Spleen (tissue), 11 donors: Measurements from ENCODE around the gene MAST2. TPM values are rescaled to one million over a fixed set of nuclear protein-coding genes. Genes with fewer than 3 reads are reported as not detected.

Experiments
- DNase-seq: peaks from one replicate; pipeline ENCODE4 v3.0.0-alpha.2; 2020
- H3K27ac ChIP-seq, 8 donors: fragments of 200-600 bp; sonication (generic) in 7 of 8; 1 replicate in 4 of 8; 2 replicates in 4 of 8; pipeline versions ENCODE4 v1.5.0 to v1.8.0; 2016 to 2021; ENCODE audit warnings: inconsistent platforms in 4 of 8, mild to moderate bottlenecking in 4 of 8, moderate library complexity in 1 of 8
- H3K27me3 ChIP-seq, 7 donors: fragments of 200-600 bp; sonication (generic) in 6 of 7; replicated peaks in 1 of 7; 1 replicate in 4 of 7; 2 replicates in 3 of 7; pipeline versions ENCODE4 v1.5.0 to v1.8.0; 2016 to 2021; ENCODE audit warnings: inconsistent platforms in 3 of 7, mild to moderate bottlenecking in 1 of 7
- H3K36me3 ChIP-seq, 6 donors: fragments of 200-600 bp; sonication (generic) in 5 of 6; 1 replicate in 4 of 6; 2 replicates in 2 of 6; pipeline versions ENCODE4 v1.5.0 to v1.8.0; 2016 to 2021; ENCODE audit warnings: inconsistent platforms in 2 of 6
- H3K4me1 ChIP-seq, 6 donors: fragments of 200-600 bp; sonication (generic) in 5 of 6; 1 replicate in 3 of 6; 2 replicates in 3 of 6; pipeline versions ENCODE4 v1.5.0 to v1.8.0; 2016 to 2021; ENCODE audit warnings: inconsistent platforms in 3 of 6
- H3K4me3 ChIP-seq, 8 donors: fragments of 200-600 bp; sonication (generic) in 7 of 8; 1 replicate in 4 of 8; 2 replicates in 4 of 8; pipeline versions ENCODE4 v1.5.0 to v1.8.0; 2016 to 2021; ENCODE audit warnings: inconsistent platforms in 4 of 8, mild to moderate bottlenecking in 4 of 8, moderate library complexity in 2 of 8
- H3K9me3 ChIP-seq, 8 donors: fragments of 200-600 bp; sonication (generic) in 7 of 8; 1 replicate in 4 of 8; 2 replicates in 4 of 8; pipeline versions ENCODE4 v1.5.0 to v1.8.0; 2016 to 2021; ENCODE audit warnings: inconsistent platforms in 4 of 8
- CTCF ChIP-seq, 11 experiments: fragments of 200-600 bp in 7 of 11; fragments of 450-650 bp in 4 of 11; sonication (generic) in 4 of 11; IDR thresholded peaks in 8 of 11; conservative IDR thresholded peaks in 3 of 11; 1 replicate in 7 of 11; 2 replicates in 4 of 11; pipeline versions ENCODE4 v1.4.0 to v1.8.0; 2016 to 2021; ENCODE audit warnings: antibody characterized with exemption in 11 of 11, inconsistent platforms in 4 of 11, mild to moderate bottlenecking in 1 of 11
- POLR2A ChIP-seq, 3 donors: fragments of 450-650 bp; IDR thresholded peaks; one replicate each; pipeline ENCODE4 v1.5.1; 2017; ENCODE audit warnings: antibody characterized with exemption in 3 of 3, mild to moderate bottlenecking in 1 of 3
- POLR2AphosphoS5 ChIP-seq, 3 donors: sonication (generic); formaldehyde crosslinking; IDR thresholded peaks; one replicate each; pipeline ENCODE4 v1.5.1; 2017; ENCODE audit warnings: antibody characterized with exemption in 3 of 3
- whole genome bisulfite sequencing, 5 donors: extraction: QIAGEN DNeasy Blood & Tissue Kit in 3 of 5; methylation state at CpG; one replicate each; pipeline versions ENCODE4 v1.1.5 to v1.1.7; 2013 to 2018; 5-methylcytosine and 5-hydroxymethylcytosine counted together
- intact Hi-C: fragments of 100-400 bp; cut with DNase I; formaldehyde crosslinking; loops from one replicate; pipeline ENCODE4 v1.15.0; 2023; ENCODE audit warnings: low total_unique reads
- polyA plus RNA-seq, 3 donors: library from polyadenylated mRNA; stranded (reverse); fragments of 200-250 nt; gene quantifications; one replicate each; pipeline ENCODE4 v1.2.1, GENCODE V29; 2013
- total RNA-seq, 7 donors: library from RNA; depleted of rRNA in 3 of 7; stranded (reverse); fragments of >200 nt in 3 of 7; fragmentation: NEBNext Ultra II Directional in 4 of 7; extraction: Animal tissue kit (Norgen Biotek cat#: 25700) in 4 of 7; gene quantifications; one replicate each; pipeline versions ENCODE4 v1.1.0 to v1.2.1, GENCODE V29; 2016 to 2021
- donor health status: healthy with polysubstance abuse.
- donor health status: DM: no; HTN: no; CAD: no; lungs with moderate emphysema.
- donor health status: DM: no; HTN: no; CAD: no.
- donor health status: Bipolar disorder and iron deficiency.
- donor health status: healthy.
- donor health status: DM: no; HTN: no; CAD: no.
- donor health status: DM: yes; HTN: yes; CAD: no.

MAST2 gene
- total and polyA plus RNA-seq, 10 donors = 3.6 to 19.4 (median 12.9) TPM

DNA sequence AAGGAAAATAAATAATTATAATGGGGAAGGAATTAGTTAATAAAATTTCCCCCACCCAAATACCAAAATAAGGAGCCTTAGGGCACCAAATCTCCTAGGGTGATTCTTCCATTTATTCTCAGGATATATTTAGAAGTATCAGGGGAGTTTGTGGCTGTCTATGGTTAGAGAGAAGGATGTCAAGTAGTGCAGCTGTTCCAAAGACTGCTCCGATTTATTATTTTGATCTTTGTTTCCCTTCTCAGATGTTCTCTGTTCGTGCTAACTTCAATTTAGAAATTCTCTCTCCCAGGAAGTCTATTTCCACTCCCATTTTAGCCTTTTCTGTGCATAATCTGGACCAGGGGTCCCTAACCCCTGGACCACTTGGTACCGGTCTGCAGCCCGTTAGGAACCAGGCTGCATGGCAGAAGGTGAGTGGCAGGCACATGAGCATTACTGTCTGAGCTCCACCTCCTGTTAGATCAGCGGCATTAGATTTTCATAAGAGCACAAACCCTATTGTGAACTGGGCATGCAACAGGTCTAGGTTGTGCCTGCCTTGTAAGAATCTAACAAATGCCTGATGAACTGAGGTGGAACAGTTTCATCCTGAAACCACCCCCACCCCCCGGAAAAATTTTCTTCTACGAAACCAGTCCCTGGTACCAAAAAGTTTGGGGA is 9.3 kb upstream of the MAST2 start:
- no peak overlapping the region for H3K27ac ChIP-seq
- no peak overlapping the region for H3K4me3 ChIP-seq
- intact Hi-C loops = no loop called here
- peaks cover 0 to 15% (median 0%) of the 10 kb centered on the region in 7 donors for H3K27me3 ChIP-seq
- H3K4me1 ChIP-seq = no peaks in the 10 kb centered on the region
- TF ChIP-seq POLR2A (IDR thresholded peaks at IDR 0.05) = no peak
- no peak for TF ChIP-seq CTCF (IDR thresholded peaks at IDR 0.05 in 8 of 11, conservative IDR thresholded peaks at IDR 0.05 in 3 of 11)
- no peak for TF ChIP-seq POLR2AphosphoS5 (IDR thresholded peaks at IDR 0.05)
- DNase-seq = no peak
- H3K36me3 ChIP-seq = no peaks in the 10 kb centered on the region
- H3K9me3 ChIP-seq = no peaks in the 10 kb centered on the region
- WGBS, 5 donors = 58 to 72% (median 65%) methylated on average over 7 of the region's 7 CpGs

- Histone ChIP-seq H3K9me3 (no peaks in the 10 kb centered on the region), H3K4me3 (no peak overlapping the region), H3K4me1 (no peaks in the 10 kb centered on the region), H3K36me3 (no peaks in the 10 kb centered on the region), H3K27ac (no peak overlapping the region), H3K27me3 (peaks cover 0 to 15% (median 0%) of the 10 kb centered on the region in 7 donors)
- TF ChIP-seq CTCF (IDR thresholded peaks at IDR 0.05 in 8 of 11, conservative IDR thresholded peaks at IDR 0.05 in 3 of 11) = no peak
- no peak for TF ChIP-seq POLR2AphosphoS5 (IDR thresholded peaks at IDR 0.05)
- no peak for TF ChIP-seq POLR2A (IDR thresholded peaks at IDR 0.05)
- 56 to 90% (median 85%) methylated on average over 2 of the region's 2 CpGs for WGBS, 5 donors
- no peak for DNase-seq
- intact Hi-C loops = no loop called here
Measured at GRCh38 chr1:45796381-45796780, 7.0 kb upstream of the MAST2 start.

DNA sequence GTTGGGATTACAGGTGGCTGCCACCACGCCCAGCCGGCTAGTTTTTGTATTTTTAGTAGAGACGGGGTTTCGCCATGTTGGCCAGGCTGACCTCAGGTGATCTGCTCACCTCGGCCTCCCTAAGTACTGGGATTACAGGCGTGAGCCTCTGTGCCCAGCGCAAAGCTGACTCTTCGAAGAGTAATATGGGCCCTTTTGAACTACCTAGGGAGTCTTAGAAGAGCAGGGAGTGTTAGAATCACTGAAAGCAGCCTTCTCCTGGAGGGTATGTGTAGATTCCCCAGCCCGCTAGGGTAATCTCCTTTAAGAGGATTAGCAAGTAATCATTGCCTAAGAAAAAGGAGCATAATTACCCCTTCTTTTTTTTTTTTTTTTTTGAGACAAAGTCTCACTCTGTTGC is 6.5 kb upstream of the MAST2 start:
- no peak for DNase-seq
- 91 to 96% (median 95%) methylated on average over 9 of the region's 9 CpGs for WGBS, 5 donors
- H3K4me1 ChIP-seq = no peaks in the 10 kb centered on the region
- TF ChIP-seq POLR2AphosphoS5 (IDR thresholded peaks at IDR 0.05) (no peak), CTCF (IDR thresholded peaks at IDR 0.05 in 8 of 11, conservative IDR thresholded peaks at IDR 0.05 in 3 of 11) (no peak), POLR2A (IDR thresholded peaks at IDR 0.05) (no peak)
- intact Hi-C loops = no loop called here
- peaks cover 0 to 15% (median 0%) of the 10 kb centered on the region in 7 donors for H3K27me3 ChIP-seq
- no peaks in the 10 kb centered on the region for H3K9me3 ChIP-seq
- no peak overlapping the region for H3K4me3 ChIP-seq
- H3K27ac ChIP-seq = no peak overlapping the region
- H3K36me3 ChIP-seq = no peaks in the 10 kb centered on the region

- H3K4me1 ChIP-seq = peaks cover 8 to 29% (median 22%) of the 10 kb centered on the region in 6 donors
- 86 to 96% (median 93%) methylated on average over 4 of the region's 4 CpGs for WGBS, 5 donors
- peaks cover 0 to 1% (median 0%) of the 10 kb centered on the region in 7 donors for H3K27me3 ChIP-seq
- no peak overlapping the region for H3K27ac ChIP-seq
- no peaks in the 10 kb centered on the region for H3K9me3 ChIP-seq
- no peak overlapping the region for H3K4me3 ChIP-seq
- TF ChIP-seq CTCF (IDR thresholded peaks at IDR 0.05 in 8 of 11, conservative IDR thresholded peaks at IDR 0.05 in 3 of 11) = no peak
- TF ChIP-seq POLR2AphosphoS5 (IDR thresholded peaks at IDR 0.05) = no peak
- no peak for TF ChIP-seq POLR2A (IDR thresholded peaks at IDR 0.05)
- H3K36me3 ChIP-seq = no peaks in the 10 kb centered on the region
- DNase-seq = no peak
- intact Hi-C loops = no loop called here
Measured at GRCh38 chr1:45800899-45801298, 2.5 kb upstream of the MAST2 start.
